DMS53 treated with DMSO at 0.1 percent for 48 hours (cell line): Measurements from ENCODE around the gene ITPA.
A peak's percentile ranks its signal among the peaks of the same experiment; 100 is the strongest.

ENCODE experiments used
- DNase-seq: peaks from one replicate; lab custom pipeline; 2025; ENCODE audit not compliant: unreplicated experiment; lab: John Stamatoyannopoulos, UW

The ITPA gene

GRCh38 chr20:3227506-3227905 is 18.2 kb downstream of the ITPA start:
- DNase-seq = no peak

- no peak for DNase-seq
Measured at GRCh38 chr20:3227936-3228749, 18.8 kb downstream of the ITPA start.

GRCh38 chr20:3228750-3229032 is 19.4 kb downstream of the ITPA start:
- DNase-seq = no peak

- DNase-seq = no peak
Measured at GRCh38 chr20:3229158-3229557, 19.9 kb downstream of the ITPA start.

- no peak for DNase-seq
Measured at GRCh38 chr20:3229798-3230197, 20.5 kb downstream of the ITPA start.

- DNase-seq = no peak
Measured at GRCh38 chr20:3231116-3231515, 21.8 kb downstream of the ITPA start.

GRCh38 chr20:3231889-3232588 is 22.7 kb downstream of the ITPA start:
- DNase-seq = no peak

- DNase-seq = no peak
Measured at GRCh38 chr20:3233131-3233990, 24.1 kb downstream of the ITPA start.

- no peak for DNase-seq
Measured at GRCh38 chr20:3233991-3234498, 24.7 kb downstream of the ITPA start.

GRCh38 chr20:3235666-3236324 is 26.5 kb downstream of the ITPA start:
- peak; percentile 85 for DNase-seq

GRCh38 chr20:3237011-3237957 is 28.0 kb downstream of the ITPA start:
- DNase-seq = no peak

GRCh38 chr20:3237958-3238615 is 28.8 kb downstream of the ITPA start:
- no peak for DNase-seq

- DNase-seq = no peak
Measured at GRCh38 chr20:3238616-3239025, 29.3 kb downstream of the ITPA start.

- DNase-seq = peak; percentile 80
Measured at GRCh38 chr20:3239026-3239866, 29.9 kb downstream of the ITPA start, which contains the start of gene SLC4A11. SLC4A11 (minus strand) TSS chr20:3239190; CDS start chr20:3239137, 53 bp downstream.

GRCh38 chr20:3239867-3240775 is 30.8 kb downstream of the ITPA start:
- DNase-seq = peak; percentile 20

GRCh38 chr20:3240776-3241363 is 31.6 kb downstream of the ITPA start:
- DNase-seq = no peak

- no peak for DNase-seq
Measured at GRCh38 chr20:3242172-3242692, 32.9 kb downstream of the ITPA start.
